SKM-1 (cell line): Measurements from ENCODE around the gene LTO1.
"Not testable (repeated sequence)": the region's sequence is repeated elsewhere in the genome, so short reads cannot be mapped to it uniquely, and the experiment has no call there.

Experiments
- DNase-seq: peaks from one replicate; lab custom pipeline; 2025; ENCODE audit not compliant: unreplicated experiment; lab: John Stamatoyannopoulos, UW

LTO1 gene

DNA sequence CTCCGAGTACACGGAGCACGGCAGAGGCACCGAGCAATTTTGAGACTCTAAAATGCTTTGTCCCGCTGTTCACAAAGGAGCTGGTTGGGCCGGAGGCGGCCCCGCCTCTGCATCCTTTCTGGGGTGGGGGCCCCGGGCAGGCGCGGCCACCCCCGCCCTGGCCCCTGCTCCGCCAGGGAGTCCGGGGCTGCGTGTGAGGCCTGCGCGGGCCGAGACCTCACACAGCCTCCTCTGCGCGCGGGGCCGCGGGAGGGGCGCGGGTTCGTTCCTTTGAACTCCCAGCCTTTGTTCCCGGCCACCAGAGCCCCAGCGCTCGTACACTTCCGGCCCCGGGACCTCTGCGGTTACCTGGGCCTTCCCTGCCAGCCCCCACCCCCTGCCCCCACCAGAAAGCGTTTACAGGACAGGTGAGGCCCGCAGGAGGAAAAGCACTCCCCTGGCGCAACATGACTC lies 27.1 kb upstream of the LTO1 start:
- DNase-seq = no peak

DNA sequence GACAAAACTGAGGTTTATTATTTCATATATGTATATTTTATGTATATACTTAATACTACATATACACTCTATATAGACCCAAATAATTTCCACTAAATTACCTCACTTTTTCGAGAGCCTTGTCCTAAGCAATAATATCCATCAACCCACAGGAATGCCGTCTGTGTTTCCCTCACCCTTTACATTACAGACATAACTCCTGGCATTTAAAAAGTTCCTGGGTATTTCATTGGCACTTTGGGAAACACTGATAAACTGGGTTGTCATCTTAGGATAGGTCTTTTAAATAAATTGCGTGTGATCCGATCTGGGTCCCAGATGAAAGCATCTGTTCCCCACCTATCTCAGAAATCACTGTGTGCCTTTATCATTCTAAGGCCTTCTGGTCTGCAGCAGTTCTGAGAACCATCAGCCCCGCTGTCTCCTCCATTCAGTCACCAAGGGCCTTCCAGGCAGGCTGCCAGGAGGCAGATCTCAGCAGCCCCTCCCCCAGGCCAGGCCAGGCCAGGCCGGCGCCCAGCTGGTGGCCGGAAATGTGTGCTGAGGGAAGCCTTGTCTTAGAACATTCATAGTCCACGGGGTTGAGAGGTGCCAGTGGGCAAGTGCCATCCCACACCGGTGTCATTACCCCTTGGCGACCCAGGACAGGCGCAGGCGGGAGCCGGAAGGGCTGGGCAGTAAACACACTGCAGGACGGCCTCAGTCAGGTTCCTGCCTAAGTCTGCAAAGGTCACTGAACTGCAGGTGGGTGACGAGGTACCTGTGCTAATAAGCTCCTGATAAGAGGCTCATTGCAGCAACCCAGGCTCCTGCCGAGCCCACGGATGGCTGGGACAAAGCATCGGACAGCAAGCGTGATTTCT lies 25.4 kb upstream of the LTO1 start:
- DNase-seq = no peak

DNA sequence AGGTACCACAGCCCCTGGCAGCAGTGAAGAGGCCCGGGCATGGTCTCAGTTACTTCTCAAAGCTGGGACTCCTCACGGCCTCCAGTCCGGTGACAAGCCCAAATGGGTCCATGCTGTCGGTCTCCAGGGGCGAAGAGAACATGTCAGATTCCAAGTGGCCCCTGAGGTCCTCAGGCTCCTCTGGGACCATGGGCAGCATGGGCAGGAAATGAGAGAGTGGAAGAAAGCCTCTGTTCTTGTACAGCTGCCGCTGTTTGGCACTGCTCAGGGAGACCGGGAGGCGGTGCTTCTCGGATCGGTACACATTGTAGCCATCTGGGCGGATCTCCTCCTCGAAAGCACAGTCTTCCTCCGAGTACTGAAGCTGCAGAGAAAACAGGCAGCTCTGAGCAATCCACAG lies 24.1 kb upstream of the LTO1 start:
- DNase-seq = no peak

DNA sequence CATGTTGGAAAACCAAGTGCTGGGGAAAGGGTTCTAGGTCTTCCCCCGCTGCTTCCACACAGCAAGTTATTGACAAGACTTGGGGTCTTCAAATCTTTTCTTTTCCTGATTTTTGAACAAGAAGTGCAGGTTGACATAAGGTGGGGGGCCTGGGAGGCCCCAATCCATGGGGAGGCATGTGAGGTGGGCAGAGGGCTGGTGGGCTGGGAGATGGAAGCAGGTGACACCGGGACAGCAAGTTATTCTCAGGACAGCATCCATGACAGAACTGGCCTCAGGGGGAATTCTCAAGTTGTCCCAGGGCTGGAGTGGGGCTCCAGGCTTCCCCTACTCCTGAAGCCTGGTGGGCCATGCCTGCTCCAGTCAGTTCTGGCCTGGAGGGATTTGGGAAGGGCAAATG lies 23.2 kb upstream of the LTO1 start:
- DNase-seq = no peak

DNA sequence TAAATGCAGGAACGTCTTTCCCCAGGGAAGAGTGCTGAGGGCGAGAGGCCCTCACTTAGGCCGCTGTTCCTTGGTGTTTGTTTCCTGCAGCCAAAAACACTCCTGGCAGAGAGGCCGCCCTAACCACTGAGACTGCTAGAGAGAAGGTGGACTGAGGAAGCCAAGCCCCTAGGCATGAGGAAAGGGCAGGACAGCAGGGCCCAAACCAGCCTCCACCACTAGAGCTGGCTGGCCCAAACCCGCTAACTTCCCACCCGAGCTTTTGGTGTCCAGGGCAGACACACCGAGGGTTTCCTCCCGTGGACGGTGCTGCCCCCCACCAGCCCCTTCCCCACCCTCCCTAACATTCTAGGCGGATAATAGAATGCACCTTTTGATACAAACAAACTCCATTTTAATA lies 22.7 kb upstream of the LTO1 start:
- DNase-seq = no peak

DNA sequence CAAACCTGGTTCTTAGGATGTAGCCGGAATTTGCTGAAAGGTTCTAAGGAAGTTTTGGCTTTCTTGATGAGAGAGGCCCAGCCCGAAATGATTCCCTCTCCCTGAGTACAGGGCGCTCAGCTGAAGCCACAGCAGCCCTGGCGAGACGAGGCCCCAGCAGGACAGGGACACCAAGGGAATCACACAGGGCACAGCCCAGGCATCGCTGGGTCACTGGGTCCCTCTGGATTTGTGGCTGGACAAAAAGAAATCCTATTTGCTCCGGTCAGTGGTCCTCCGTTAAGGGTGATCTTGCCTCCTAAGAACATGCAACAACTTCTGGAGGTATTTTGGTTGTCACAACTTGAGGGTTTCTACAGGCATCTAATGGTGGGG lies 22.3 kb upstream of the LTO1 start:
- DNase-seq = no peak

DNA sequence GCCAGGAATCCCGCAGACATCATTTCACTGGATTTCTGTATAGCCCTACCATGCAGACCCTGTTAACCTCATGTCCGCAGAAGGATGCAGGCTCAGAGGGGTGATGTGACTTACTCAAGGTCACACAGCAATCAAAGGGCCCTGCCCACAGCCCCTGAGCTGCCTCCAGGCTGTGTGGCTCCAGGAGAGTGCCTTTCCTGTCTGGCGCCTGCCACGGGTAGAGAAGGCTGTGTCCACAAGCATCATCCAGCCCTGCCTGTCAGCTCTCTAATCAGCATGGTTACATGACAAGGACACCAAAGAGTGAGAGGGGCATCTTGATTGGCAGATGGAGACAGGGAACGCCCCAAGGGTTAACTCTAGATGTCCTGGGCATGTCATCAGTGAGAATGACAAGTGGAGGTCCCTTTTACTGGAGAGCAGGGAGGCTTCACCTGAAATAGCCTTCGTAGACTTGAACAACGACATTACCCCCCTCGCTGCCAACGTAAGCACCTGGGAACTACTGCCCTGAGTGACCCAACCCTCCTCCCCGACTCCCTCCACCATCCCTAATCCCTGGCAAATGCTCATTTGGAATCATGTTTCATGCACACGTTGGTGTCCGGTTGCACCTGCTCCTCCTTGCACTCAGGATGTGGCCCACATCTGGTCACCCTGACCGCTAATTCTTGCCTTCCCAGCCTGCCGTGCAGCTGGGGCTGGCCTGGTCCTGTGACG lies 21.8 kb upstream of the LTO1 start:
- DNase-seq = no peak

DNA sequence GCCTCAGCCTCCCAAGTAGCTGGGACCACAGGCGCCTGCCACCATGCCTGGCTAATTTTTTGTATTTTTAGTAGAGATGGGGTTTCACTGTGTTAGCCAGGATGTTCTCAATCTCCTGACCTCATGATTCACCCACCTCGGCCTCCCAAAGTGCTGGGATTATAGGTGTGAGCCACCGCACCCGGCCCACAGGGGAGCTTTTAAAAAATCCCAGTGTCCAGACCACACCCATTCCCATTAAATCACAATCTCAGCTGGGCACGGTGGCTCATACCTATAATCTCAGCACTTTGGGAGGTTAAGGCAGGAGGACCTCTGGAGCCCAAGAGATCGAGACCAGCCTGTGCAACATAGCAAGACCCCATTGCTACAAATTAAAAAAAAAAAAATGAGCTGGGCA lies 20.8 kb upstream of the LTO1 start:
- DNase-seq = not testable (repeated sequence)

DNA sequence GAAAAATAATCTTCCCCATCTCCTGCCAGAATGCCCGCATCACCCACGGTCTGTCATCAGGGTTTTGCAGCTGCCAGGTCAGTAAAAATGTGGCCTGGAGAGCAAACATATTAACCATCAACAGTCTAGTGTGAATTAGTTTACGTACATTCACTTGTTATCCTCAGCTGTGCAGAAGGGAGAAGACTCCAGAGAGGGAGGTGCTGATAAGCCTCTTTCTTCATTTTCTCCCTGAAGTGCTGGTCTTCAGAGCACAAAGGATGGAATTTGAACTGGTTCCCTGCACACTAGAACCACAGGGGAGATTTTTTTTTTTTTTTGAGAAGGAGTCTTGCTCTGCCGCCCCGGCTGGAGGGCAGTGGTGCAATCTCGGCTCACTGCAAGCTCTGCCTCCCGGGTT lies 20.4 kb upstream of the LTO1 start:
- no peak for DNase-seq

DNA sequence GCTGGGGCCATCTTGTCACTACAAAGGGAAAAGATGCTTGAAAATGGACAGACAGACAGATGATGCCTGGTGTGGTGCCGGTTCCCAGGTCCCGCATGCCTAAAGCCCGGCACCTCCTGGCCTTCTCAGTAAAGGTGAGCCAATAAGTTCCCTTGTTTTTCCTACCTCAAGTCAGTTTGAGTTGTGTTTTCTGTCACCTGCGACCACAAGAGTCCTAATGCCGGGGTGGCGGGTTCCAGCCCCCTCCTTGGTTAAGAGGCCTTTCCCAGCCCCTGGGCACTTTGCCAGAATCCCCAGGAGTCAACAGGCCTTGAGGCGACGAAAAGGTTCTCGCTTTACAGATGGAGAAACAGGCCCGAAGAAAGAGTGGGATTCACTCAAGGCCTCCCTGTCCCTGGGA lies 19.6 kb upstream of the LTO1 start:
- DNase-seq = no peak

DNA sequence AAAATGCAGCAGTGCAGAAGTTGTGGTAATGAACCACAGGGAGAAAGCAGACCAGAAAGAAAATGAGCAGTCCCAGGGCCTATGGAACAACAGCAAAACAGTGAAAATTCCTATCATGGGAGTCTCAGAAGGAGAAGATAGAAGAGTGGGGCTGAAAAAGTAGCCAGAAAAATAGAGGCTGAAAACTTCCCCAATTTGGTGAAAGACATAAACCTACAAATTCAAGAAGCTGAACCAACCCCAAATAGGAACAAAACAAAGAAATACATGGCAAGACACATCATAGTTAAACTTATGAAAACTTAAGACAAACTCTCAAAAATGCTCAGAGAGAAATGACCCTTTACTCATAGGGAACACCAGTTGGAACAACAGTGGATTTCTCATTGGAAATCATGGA lies 17.3 kb upstream of the LTO1 start:
- DNase-seq = no peak

DNA sequence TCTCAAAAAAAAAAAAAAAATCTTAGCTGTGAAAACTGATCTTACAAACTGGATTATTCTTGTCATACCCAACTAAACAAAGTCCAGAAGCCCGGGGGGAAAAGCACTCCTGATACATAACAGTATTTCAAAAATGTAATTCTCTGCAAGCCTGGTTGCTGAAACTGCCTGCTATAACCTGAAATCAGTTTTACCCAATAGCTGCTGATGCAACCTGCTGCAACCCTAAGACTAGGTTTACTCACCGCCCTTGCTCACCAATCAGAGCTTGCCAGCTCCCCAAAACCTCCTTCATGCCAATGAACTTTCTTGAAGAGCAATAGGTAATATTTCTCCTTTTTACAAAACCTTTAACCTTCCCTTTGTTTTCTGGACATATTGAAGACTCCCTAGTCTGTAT lies 16.3 kb upstream of the LTO1 start:
- no peak for DNase-seq

DNA sequence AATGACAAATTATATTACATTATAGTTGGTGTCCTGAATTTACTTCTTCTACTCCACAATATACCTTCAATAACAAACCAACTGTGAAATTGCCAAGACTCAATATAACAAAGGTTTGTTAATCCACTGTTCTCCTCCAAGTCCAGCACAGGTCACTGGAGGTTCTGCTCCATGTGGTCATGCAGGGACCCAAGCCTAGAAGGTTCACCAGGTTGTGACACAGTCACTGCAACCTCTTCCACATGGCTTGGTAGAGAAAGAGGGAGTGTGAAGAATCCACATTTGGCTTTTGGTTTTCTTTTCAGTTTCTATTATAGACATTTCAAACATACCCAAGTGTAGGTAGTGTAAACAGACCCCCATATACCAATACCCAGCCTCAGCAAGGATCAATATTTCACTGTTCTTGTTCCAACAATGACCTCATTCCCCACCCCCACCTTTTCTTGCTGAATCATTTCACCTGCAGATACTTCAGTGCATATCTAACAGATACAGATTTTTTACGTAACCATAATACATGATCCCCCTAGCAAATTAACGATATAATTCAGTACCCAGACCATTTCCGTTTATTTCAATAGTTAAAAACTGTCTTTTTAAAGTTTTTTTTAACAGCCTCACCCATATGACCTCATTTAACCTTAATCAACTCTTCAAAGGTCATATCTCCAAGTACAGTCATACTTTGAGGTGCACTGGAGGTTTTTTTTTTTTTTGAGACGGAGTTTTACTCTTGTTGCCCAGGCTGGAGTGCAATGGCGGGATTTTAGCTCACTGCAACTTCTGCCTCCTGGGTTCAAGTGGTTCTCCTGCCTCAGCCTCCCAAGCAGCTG lies 14.5 kb upstream of the LTO1 start:
- no peak for DNase-seq

DNA sequence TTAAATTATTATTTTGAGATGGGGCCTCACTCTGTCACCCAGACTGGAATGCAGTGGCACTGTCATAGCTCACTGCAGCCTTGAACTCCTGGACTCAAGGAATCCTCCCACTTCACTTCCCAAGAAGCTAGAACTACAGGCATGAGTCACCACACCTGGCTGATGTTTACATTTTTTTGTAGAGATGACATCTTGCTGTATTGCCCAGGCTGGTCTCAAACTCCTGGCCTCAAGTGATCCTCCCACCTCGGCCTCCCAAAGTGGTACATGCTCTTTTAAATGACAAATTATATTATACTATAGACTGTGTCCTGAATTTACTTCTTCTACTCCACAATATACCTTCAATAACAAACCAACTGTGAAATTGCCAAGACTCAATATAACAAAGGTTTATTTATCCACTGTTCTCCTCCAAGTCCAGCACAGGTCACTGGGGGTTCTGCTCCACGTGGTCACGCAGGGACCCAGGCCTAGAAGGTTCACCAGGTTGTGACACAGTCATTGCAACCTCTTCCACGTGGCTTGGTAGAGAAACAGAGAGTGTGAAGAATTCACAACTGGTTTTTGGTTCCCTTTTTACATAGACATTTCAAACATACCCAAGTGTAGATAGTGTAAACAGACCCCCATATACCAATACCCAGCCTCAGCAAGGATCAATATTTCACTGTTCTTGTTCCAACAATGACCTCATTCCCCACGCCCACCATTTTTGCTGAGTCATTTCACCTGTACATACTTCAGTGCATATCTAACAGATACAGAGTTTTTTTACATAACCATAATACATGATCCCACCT lies 13.0 kb upstream of the LTO1 start:
- DNase-seq = not testable (repeated sequence)

DNA sequence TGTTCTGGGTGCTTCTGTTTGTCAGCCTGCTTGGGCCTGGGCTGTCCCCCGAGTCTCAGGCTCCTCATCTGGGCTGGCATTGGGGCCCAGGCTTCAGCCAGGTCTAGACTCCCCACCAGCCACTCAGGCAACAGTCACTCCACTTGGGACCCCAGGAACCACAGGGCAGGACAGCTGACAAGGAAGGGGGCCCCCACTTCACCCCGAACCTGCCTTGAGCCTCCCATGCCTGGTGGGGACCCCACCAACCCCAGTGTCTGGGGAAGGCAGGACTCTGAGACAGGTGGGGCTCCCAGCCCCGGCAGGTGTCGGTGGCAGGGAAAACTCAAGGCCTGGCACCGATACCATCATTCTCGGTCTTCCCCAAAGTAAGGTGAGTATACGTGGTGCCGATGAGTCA lies 11.7 kb upstream of the LTO1 start:
- DNase-seq = no peak

DNA sequence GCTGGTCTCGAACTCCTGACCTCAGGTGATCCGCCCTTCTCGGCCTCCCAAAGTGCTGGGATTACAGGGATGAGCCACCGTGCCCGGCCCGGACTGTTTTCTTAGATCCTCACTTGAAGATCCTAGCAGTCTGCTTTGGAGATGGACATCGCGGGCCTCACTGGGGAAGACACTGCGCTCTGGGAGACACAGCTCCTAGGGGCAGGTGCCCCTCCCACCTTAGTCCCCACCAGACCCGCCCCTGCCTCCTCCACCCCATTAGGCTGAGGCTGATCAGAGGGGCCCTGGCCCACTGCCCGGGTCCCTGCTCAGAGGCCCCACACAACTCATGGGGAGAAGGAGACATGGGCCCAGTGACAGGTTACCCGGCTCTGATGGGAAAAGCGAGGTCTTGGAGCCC lies 11.3 kb upstream of the LTO1 start:
- DNase-seq = no peak

DNA sequence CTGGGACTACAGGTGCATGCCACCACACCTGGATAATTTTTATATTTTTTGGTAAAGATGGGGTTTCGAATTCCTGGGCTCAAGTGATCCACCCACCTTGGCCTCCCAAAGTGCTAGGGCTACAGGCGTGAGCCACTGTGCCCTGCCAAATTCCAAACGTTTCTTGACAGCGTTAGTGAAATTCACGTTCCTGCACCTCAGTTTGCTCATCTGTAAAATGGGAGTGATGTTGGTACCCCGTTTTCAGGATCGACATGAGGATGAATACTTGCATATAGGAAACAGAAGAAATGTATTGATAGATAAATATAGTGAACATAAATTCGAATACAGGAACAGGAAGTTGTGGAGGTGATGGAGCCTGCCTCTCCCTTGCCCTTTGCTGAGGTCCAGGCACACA lies 10.2 kb upstream of the LTO1 start:
- no peak for DNase-seq

DNA sequence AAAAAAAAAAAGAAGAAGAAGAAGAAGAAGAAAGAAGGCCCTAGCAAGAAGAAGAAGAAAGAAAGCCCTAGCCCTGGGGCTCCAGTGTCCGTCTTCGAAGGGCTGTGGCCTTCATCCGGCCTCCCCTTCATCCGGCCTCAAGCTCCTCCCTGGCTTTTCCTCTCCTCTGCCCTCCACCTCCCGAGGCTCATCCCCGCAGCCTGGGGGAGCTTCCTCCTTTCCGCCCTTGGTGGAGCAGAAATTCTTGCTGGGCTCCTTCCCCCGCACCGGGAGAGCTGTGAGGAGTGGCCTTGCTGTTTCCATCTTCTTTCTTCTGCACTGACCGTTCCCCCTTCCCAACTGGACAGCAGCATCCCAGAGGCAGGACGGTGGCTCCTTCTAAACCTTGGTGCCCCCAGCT lies 9.5 kb upstream of the LTO1 start:
- DNase-seq = no peak

DNA sequence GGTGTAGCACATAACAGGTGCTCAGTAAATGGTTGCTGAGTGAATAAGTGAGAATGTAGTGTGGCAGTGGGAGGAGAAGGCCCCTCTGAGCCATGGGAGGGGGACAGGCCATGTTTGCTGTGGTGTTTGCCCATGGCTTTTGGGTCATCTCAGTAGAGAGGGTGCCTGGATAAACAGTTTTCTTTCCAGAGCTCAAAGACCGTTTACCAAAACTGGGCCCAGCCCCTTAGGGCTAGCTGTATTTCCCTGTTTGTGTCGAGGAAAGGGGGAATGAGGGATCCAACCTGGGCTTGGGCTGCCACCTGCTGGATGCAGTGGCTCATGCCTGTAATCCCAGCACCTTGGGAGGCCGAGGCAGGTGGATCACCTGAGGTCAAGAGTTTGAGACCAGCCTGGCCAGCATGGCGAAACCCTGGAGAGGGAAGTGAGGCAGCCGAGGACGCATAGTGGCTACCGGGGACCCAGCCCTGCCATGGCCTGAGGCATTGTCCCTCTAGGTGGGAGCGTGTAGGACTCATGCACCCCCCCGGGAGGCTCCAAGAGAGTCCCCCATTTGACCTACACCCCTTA lies 8.7 kb upstream of the LTO1 start:
- no peak for DNase-seq

DNA sequence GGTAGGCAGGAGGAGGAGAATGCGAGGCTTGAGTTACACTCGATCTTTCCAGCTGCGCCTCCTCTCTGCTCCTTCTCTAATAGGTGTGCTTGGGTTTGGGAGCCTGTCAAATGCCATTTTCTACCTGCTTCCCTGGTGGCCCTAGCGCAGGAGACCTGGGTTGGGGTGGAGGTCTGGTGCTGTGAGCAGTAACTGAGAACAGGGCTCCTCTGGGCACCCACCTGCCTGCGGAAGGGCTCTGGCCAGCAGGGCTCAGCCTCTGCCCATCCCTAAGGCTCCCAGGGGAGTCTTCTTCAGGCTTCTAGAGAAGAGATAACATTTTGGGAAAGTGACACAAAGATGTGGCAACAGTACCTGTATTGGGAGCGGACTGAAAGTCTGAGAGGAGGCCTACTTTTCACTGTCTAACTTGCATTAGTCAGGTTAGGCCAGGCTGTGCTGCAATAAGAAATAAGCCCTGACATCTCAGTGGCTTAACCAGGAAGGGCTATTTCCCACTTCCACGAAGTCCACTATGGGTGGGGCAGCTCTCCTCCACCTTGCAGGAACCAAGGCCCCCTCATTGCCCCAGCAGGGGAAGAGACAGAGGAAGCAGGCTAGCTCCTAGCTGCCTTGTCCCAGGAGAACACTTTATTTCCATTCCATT lies 7.7 kb upstream of the LTO1 start:
- DNase-seq = no peak
